ENCODE measurements around the gene SPPL2C. TPM values are rescaled to one million over a fixed set of nuclear protein-coding genes. Genes with fewer than 3 reads are reported as not detected.

Gene SPPL2C
- total and polyA plus RNA-seq, 2 of the 8 experiments (the other 6 are each of a cell fraction or from before 2014, with no cell fraction given) = not detected

GRCh38 chr17:45818041-45818440 lies 26.6 kb upstream of the SPPL2C start:
- DNase-seq (ENCODE audit: low read depth in 1 of 2, low spot score in 2 of 2) (no peak), FAIRE-seq (no peak)
- Histone ChIP-seq H3K56ac (replicated peaks; ENCODE audit: insufficient read length, low read depth, low read length) (no peak overlapping the region), H2AFZ (ENCODE audit: low read length) (no peak overlapping the region), H3K4ac (replicated peaks; ENCODE audit: insufficient read length, low read depth, low read length) (no peak overlapping the region), H3K4me1 (replicated peaks in 1 of 4; ENCODE audit: control insufficient read depth in 3 of 4, insufficient read depth in 4 of 4, low read length in 3 of 4) (peaks cover 0 to under 1% (median 0%) of the 10 kb centered on the region in 4 experiments; a peak in 1 of 7 replicates), H3K79me1 (ENCODE audit: low read depth, low read length) (no peaks in the 10 kb centered on the region), H2BK120ac (replicated peaks; ENCODE audit: low read depth, low read length) (no peak overlapping the region), H4K20me1 (replicated peaks in 1 of 2; ENCODE audit: control insufficient read depth in 1 of 2, insufficient read depth in 2 of 2, low read length in 2 of 2) (no peaks in the 10 kb centered on the region), H2BK12ac (ENCODE audit: low read depth, low read length) (no peak overlapping the region), H4K8ac (ENCODE audit: extremely low read depth, insufficient read depth, low read length) (0 out of 2 replicates have a peak overlapping the region, but pooled peaks have one; percentile 0), H4K5ac (ENCODE audit: insufficient read length, low read depth, low read length) (no peak overlapping the region), H3K9me3 (ENCODE audit: insufficient read depth in 2 of 2, low read depth in 1 of 2, low read length in 1 of 2) (no peaks in the 10 kb centered on the region), H3K23me2 (ENCODE audit: low read depth, low read length) (no peaks in the 10 kb centered on the region), H3K23ac (ENCODE audit: insufficient read length) (no peak overlapping the region), H3K36me3 (ENCODE audit: control insufficient read depth in 2 of 4, insufficient read depth in 4 of 4, low read length in 3 of 4) (no peaks in the 10 kb centered on the region), H3K14ac (ENCODE audit: insufficient read length) (no peak overlapping the region), H4K91ac (replicated peaks; ENCODE audit: insufficient read length, low read length) (no peak overlapping the region), H2BK15ac (ENCODE audit: low read length) (no peak overlapping the region), H3K4me2 (ENCODE audit: insufficient read depth in 1 of 2, low read depth in 2 of 2, low read length in 2 of 2) (no peak overlapping the region), H2AK5ac (ENCODE audit: low read depth, low read length) (no peak overlapping the region), H2BK20ac (ENCODE audit: low read length) (no peak overlapping the region), H3K79me2 (ENCODE audit: control insufficient read depth in 1 of 2, insufficient read depth in 2 of 2, low read length in 2 of 2) (no peaks in the 10 kb centered on the region), H3K9ac (replicated peaks in 1 of 4; ENCODE audit: extremely low read depth in 1 of 4, low read depth in 3 of 4, low read length in 3 of 4) (no peak overlapping the region), H3K4me3 (ENCODE audit: extremely low read depth in 1 of 4, insufficient read depth in 2 of 4, low read depth in 3 of 4, low read length in 4 of 4) (no peak overlapping the region), H3K27ac (ENCODE audit: low read depth, low read length) (no peak overlapping the region), H3K27me3 (replicated peaks in 1 of 4; ENCODE audit: control insufficient read depth in 3 of 4, extremely low read depth in 1 of 4, insufficient read depth in 3 of 4, low read length in 3 of 4) (no peaks in the 10 kb centered on the region), H2BK5ac (ENCODE audit: low read depth, low read length) (no peak overlapping the region), H3K18ac (ENCODE audit: extremely low read depth, low read length) (no peak overlapping the region)
- WGBS, 2 experiments (ENCODE audit: extremely low coverage in 1 of 2, insufficient coverage in 1 of 2, insufficient read length in 1 of 2, insufficient replicate concordance in 2 of 2, low coverage in 1 of 2, low lambda C conversion rate in 2 of 2, missing lambda C conversion rate in 1 of 2) = 84% methylated on average over 6 of the region's 6 CpGs; no CpG with 5 or more reads in 1 of the 2 experiments
- CTCF ChIA-PET (ENCODE audit: partially characterized antibody) = interaction anchor here (0.8 to 11.3 kb wide), 9 partner anchors 10 to 178 kb away, joined by 3 to 69 read pairs (median 3); partner anchors contain the start of gene CRHR1
- POLR2A ChIA-PET (ENCODE audit: partially characterized antibody) = interaction anchor here (0.6 to 1.7 kb wide), 2 partner anchors 134 to 174 kb away, joined by 3 read pairs; no protein-coding TSS in a partner anchor
- TF ChIP-seq GTF2F1 (IDR thresholded peaks at IDR 0.05; ENCODE audit: borderline replicate concordance, low read depth, low read length) (no peak), RFX5 (IDR thresholded peaks at IDR 0.05; ENCODE audit: borderline replicate concordance, low read depth, low read length) (no peak), CREB1 (IDR thresholded peaks at IDR 0.05) (no peak), SRF (IDR thresholded peaks at IDR 0.05; ENCODE audit: low read depth, low read length) (no peak), YY1 (IDR thresholded peaks at IDR 0.05; ENCODE audit: low read depth, low read length) (no peak), HDAC6 (IDR thresholded peaks at IDR 0.05; ENCODE audit: low read depth, low read length) (no peak), FOSL1 (IDR thresholded peaks at IDR 0.05; ENCODE audit: insufficient read depth, low read depth, low read length) (no peak), GABPA (IDR thresholded peaks at IDR 0.05; ENCODE audit: borderline replicate concordance, insufficient read depth, low read length) (no peak), USF2 (IDR thresholded peaks at IDR 0.05; ENCODE audit: low read length) (no peak), CBX8 (IDR thresholded peaks at IDR 0.05; ENCODE audit: borderline replicate concordance, low read depth, low read length) (no peak), JUND (IDR thresholded peaks at IDR 0.05; ENCODE audit: low read length) (no peak)

Measured in H1 (cell line).